Esophagus mucosa (tissue), 1 donor: ENCODE results near the gene CACNA1S. TPM values are rescaled to one million over a fixed set of nuclear protein-coding genes. Genes with fewer than 3 reads are reported as not detected.
A peak's percentile ranks its signal among the peaks of the same experiment; 100 is the strongest.

Experiments
- ATAC-seq: fragments of 200-7000 bp; cut with Tn5 transposase; one replicate; pipeline ENCODE4 v1.9.1; 2020
- total RNA-seq: library from RNA; stranded (reverse); gene quantifications from one replicate; pipeline ENCODE4 v1.2.4, GENCODE V29; 2023
- donor health status: DM: yes; HTN: yes; CAD: no.

Gene CACNA1S
- total RNA-seq, 1 donor from 2014 or later: not detected

GRCh38 chr1:201025571-201026002 lies 86.6 kb downstream of the CACNA1S start:
- no peak for ATAC-seq

GRCh38 chr1:201024625-201024998 lies 87.6 kb downstream of the CACNA1S start:
- ATAC-seq: no peak

- ATAC-seq: no peak
Measured at GRCh38 chr1:201023920-201024624, 88.2 kb downstream of the CACNA1S start.

- peak; percentile 76 for ATAC-seq
Measured at GRCh38 chr1:201023517-201023902, 88.7 kb downstream of the CACNA1S start, which contains the start of gene KIF21B. TSS of gene KIF21B (minus strand) at chr1:201023714. CDS start at chr1:201023383, 331 bp downstream.

- no peak for ATAC-seq
Measured at GRCh38 chr1:201022820-201023516, 89.3 kb downstream of the CACNA1S start.

- no peak for ATAC-seq
Measured at GRCh38 chr1:201022493-201022819, 89.8 kb downstream of the CACNA1S start.

- ATAC-seq: no peak
Measured at GRCh38 chr1:201021630-201022492, 90.4 kb downstream of the CACNA1S start.

- ATAC-seq: peak; percentile 24
Measured at GRCh38 chr1:201020721-201021629, 91.3 kb downstream of the CACNA1S start.

GRCh38 chr1:201020040-201020591 lies 92.1 kb downstream of the CACNA1S start:
- peak; percentile 75 for ATAC-seq

- ATAC-seq: peak; percentile 85
Measured at GRCh38 chr1:201019321-201019977, 92.8 kb downstream of the CACNA1S start.

- ATAC-seq: no peak
Measured at GRCh38 chr1:201017828-201018163, 94.4 kb downstream of the CACNA1S start.

- ATAC-seq: no peak
Measured at GRCh38 chr1:201016943-201017827, 95.0 kb downstream of the CACNA1S start.

GRCh38 chr1:201016211-201016651 lies 96.0 kb downstream of the CACNA1S start:
- no peak for ATAC-seq

- no peak for ATAC-seq
Measured at GRCh38 chr1:201015551-201016091, 96.6 kb downstream of the CACNA1S start.

- ATAC-seq: no peak
Measured at GRCh38 chr1:201014816-201015200, 97.4 kb downstream of the CACNA1S start.

- no peak for ATAC-seq
Measured at GRCh38 chr1:201013991-201014815, 98.0 kb downstream of the CACNA1S start.

GRCh38 chr1:201013031-201013485 lies 99.2 kb downstream of the CACNA1S start:
- ATAC-seq: peak; percentile 18

GRCh38 chr1:201011616-201012015 lies 100.6 kb downstream of the CACNA1S start:
- no peak for ATAC-seq
